GM18511 (cell line): Measurements from ENCODE around the gene BUB3.

ENCODE experiments used
- ATAC-seq: cut with Tn5 transposase; IDR thresholded peaks from one replicate; pipeline ENCODE4 v1.9.1; 2021; ENCODE audit warnings: mild to moderate bottlenecking, moderate library complexity; ENCODE audit not compliant: unreplicated experiment

The BUB3 gene

DNA sequence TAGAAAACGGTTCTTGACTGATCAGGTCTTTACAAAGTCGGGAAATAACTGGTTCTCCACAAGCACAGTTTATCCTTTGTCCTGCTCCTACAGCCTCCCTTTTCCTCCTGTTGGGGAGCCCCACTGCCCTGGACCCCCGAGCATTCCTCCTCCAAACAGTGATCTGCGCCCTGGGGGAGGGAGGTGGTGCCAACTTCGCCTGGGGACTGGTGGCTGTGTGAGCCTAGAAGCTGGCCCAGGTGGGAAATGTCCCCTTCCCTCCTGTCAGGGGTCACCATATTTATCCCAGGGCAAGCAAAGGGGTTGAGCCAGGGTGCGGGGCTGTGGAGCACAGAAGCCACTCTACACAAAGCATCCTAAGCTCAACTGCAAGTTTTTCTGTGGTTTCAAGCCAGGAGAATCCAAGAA is 13.2 kb upstream of the BUB3 start:
- ATAC-seq: no peak

DNA sequence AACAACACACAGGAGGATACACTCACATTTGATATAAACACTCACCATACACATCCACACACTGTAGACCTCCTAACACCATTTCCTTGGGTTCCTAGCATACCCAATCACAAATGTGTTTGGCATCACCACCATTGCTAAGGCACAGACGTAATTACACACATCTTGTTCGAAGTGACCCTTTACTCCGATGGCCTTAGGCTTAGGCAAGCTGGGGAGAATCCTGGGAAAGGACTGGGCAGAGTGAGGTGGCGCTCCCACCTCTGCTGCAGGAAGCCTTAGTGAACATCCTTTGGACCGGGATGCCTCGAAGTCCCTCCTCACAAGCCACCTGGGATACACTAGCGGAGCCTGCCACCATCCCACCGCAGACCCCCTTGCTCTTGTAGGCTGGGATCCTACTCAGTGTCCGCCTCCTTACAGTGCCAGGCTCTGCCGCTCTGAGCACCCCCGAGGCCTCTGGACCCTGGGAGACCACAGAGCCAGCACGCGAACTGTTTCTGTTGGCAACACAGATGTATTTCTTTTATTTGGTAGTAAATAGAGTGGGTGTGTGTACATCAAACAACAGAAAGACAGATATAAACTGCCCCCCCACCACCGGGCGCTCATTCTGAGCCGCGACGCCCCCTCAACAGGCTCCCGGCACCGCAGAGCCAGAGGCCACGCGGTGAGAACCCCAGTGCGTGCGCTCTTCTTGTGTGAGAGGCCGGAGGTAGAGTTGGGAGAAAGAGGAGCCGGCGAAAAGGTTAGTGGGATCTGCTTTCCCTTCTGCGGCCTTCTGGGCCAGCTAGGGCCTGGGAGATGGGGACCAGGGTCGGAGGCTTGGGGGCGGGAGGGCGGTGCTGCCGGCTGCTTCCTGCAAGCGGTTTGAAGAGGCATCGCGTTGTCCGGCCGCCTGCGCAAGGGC is 12.2 kb upstream of the BUB3 start:
- ATAC-seq: no peak

DNA sequence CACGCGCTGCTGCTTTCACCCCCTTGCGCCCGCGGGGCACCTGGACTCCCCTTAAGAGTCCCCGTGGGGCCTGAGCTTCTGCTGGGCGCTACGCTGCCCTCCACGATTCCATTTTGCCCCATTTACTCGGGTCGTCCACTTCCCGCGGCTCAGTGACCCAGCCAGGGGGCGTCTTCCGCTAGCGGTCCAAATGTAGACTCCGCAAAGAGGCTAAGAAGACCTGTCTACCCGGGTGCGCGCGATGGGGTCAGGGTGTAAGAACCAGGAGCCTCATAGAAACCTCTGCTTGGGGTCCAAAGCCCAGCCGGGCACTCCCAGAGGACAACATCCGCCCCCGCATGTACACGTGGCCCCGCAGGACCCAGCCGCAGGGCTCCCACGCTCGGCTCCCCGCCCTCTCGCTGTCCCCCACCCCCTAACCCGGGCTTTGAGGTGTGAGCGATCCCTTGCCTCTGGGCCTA is 11.5 kb upstream of the BUB3 start:
- ATAC-seq: no peak

DNA sequence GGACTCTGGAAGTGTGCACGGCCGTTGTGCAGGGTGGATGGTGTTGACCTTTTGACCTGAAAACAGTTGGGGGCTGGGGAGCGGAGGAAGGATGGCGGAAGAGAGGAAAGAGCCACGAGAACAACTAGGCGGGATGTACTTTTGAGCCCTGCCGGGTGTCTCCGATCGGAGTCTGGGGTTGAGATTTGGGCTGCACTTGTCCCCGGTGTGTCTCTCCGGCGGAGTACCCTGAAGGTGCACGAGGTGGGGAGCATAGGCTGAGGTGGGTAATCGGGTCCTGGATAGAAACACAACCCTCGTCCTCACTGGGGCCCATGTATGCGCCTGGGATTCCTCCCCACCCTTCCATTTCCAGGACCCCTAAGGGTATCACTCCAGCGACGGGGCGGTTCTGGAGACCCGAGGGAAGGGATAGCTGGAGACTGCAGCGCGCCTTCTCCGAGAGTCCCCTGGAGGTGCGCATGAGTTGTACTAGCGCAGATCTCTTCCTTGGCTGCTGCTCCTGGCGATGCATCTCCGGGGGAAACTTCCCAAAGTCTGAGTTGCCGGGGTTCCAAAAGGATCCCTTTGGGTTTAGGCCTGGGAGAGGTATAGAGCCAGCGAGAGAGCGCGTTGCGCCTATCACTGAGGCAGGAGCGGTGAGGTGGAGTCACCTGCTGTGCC is 10.9 kb upstream of the BUB3 start:
- no peak for ATAC-seq

DNA sequence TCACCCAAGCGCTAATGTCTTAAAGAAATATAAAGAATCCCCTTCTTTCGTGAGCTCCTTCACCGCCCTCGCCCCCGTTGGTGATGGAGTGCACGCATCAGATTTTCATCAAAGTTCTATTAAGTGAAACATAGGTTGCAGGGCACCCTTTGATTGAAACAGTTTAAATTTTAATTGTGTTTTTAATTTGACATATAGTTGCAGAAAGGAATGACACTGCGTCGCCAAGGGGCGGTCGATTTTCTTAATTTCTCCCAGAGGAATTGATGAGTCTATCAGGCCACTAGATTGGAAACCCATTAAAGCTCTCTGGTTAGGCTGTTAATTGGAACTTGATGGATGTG is 10.4 kb upstream of the BUB3 start:
- no peak for ATAC-seq

DNA sequence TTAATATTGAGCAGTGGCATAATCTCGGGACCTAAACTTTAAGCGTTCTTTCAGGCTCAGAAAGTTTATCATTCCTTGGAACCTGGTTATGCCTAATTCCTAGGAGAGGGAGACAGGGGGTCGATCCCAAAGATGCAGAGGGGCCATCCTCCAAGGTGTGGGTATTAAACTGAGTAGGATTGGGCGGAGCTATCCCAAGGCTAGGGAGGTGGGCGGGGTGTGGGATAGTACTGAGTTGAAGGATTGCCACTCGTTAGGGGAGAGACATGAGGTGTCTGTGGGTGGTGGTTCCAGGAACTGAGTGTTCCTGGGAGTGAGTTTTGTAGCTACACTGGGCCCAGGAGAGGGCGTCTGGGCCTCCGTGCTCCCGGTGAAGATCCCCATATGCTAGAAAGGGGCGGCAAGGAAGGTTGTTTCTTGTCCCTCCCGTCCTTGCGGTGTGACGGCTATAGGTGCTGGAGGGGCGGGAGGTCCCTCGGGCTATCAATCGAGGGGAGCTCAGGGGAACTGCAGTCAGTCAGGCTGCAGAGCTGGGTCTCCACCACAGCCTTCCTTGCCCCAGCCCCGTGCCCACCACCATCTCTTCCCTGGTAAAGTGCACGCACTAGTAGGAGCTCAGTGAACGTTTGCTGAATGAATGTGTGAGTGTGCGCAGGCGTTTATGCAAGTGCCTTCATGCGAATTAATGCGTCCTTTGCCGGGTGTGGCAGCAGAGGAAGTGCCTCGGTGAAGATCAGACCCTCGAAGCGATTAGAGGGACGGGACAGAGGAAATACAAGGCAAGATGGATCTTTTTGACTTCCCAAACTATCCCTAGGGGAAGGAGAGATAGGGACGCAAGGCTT is 9.3 kb upstream of the BUB3 start:
- no peak for ATAC-seq

DNA sequence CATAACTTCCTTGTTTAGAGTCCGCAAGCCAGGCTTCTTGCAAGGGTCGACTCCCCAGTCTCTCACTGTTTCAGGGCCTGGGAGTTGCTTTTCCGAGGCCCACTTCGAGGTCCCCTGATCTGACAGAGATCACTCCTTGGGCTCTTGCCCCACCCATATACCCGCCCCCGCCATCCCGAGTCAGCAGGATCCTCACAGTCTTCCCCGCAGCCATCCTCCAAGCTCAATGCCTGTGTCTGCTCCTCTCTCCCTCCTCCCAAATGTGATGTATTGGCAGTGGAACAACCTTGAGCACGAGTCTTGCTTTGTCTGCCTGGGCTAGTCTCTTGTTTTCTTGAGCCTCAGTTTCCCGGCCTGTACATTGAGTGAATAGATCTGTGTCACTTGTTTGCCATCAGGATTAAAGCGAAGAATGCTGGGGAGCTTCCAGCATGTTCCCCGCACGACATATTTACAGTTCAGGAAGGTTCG is 8.6 kb upstream of the BUB3 start:
- no peak for ATAC-seq

DNA sequence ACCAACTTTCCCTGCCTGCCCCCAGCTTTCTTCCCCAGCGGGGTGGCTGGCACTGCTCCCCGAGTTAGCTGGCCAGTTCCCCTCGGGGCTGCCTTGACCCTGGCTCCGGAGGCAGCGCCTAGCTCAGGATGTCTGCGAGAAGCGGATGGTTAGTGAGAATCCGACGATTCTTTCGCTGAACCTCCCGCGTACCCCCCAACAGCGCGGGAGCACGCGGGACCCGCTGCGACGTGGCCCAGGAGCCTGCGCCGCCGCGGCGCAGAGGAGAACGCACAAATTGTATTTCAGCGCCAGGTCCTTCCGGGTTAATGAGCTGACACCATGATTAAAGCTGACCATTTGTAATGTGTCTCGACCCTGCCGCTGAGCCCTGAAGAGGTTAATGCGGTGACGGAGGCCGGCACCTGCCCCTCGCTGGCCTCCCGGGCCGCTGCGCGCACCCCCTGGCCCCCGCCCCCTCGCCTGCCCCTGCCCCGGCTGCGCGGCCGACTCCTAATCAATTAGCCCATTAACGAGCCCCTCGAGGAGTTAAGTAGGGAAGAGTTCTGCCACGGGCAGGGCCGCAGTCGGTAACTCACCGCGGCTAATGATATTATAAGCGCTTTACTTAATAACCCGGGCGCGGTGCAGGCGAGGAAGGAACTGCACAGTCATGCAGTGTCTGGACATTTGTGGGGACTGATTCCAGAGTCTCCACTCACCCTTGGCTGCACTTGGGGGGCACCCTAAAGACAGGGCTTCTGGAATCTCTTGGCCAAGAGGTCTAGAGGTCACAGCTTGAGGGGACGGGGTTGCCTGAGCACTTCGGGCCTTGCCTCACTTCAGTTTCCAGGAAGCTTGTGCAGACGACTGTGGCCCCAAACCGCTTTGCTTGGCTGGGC is 7.9 kb upstream of the BUB3 start:
- no peak for ATAC-seq

DNA sequence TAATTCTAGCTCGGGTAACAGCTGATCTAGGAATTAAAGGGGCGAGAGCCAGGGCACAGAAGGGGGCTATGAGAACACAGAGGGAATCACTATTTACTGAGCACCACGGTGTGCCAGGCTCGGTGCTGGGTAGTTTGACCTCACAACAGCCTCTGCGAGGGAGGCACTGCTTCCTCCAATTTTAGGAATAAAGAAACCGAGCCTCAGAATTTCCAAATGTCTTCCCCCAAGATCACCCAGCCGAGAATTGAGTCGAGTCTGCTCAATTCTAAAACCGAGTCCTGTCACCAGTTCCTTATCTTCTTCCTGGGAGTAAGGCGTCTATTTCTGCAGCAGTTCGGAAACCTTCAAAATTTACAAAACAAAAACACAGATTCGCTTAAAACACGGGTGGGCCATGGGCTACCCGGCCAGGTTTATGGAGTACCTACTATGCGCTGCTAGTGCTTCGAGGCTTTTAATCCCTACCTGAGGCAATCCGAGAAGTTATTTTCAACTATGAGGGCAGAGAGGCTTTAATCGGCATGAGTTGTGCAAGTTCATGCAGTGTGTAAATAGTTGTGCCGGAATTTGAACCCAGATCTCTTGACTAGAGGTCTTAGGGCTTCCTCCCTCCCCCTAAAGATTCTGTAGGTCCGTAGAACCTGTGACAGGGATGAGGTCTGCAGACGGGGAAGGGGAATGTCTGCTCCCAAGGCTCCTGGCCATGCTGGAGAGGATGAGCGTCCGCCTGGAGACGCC is 7.1 kb upstream of the BUB3 start:
- no peak for ATAC-seq

DNA sequence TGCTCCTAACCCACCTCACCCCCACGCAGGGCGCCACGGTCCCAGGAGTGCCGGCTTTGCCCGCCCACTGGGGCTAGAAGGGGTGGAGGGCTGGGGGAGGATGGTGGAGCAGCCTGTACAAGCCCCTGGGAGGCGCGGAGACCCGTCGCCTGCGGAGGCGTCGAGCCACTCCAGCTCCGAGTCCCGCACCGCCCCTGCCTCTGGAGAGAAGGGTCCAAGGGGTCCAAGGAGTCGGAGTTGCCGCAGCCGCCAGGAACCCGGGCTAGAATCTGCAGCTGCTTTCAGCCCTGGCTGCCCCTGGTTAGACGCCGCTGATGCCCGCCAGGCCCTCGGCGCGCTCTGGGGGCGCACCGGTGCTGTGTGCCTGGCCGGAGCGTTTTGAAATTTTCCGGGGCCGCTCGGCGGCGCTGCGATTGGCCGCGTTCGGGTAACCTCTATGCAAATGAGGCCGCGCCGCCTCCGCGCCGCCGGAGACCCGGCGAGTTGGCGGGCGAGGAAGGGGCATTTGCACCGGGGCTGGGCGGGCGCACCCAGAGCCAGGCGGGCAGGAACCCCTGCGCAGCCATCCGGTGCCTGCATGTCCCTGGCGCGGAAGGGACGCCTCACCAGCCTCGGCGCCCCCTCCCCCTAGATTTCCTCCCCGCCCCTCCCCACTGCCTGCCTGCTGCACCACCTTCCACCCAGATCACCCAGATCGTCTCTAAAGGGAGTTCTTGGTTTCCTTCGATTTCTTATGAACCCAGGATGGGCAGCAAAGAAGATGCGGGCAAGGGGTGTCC is 6.4 kb upstream of the BUB3 start, which contains the start of gene HMX2:
Gene HMX2, plus strand, starts transcription at position 502 of the 779 bp plus-strand sequence. Its CDS starts 243 bp downstream, at position 745.
- ATAC-seq: no peak

DNA sequence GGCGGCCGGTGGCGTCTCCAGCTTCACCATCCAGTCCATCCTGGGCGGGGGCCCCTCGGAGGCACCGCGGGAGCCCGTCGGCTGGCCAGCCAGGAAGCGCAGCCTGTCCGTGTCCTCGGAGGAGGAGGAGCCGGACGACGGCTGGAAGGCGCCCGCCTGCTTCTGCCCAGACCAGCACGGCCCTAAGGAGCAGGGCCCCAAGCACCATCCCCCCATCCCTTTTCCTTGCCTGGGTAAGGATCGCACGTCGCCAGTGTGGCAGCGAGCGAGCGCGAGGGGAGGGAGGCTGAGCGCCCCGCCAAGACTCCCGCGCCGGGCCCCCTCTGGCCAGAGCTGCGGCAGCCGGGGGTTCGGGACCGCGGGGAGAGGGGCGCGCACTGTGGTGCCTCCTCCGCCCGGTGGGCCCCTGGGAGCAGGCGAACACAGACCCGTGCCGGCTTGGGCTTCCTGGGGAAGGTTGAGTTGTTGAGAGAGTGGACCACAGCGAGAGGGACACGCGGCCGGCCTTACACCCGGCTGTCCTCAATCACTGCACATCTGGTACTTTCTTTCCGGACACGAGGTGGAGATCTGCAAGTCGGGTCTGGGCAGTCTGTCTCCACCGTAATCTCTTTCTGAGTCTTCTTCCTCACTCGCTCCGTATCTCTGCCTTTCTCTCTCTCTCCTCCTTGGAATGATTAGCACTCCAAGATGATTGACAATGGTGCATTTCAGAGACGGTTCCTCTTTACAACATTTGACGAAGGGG is 5.6 kb upstream of the BUB3 start:
- ATAC-seq: no peak

DNA sequence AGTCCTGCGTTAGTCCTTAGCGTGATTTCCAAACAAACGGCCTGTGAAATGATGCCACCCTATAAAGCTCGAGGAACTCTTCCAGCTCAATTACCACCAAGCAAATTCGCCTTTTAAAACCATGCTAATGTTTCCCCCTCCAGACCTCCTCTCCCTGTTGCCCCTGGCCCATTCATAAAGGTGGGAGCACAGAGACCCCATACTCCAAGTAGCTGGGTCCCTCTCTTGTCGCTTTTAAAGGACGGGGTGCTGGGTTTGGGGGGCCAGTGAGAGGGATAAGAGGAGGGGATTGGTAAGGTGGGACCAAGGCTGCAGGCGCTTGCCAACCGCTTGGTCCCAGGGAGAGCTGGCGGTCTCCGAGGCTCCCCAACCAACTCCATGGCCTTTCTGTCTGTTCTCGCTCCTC is 5.0 kb upstream of the BUB3 start:
- no peak for ATAC-seq

DNA sequence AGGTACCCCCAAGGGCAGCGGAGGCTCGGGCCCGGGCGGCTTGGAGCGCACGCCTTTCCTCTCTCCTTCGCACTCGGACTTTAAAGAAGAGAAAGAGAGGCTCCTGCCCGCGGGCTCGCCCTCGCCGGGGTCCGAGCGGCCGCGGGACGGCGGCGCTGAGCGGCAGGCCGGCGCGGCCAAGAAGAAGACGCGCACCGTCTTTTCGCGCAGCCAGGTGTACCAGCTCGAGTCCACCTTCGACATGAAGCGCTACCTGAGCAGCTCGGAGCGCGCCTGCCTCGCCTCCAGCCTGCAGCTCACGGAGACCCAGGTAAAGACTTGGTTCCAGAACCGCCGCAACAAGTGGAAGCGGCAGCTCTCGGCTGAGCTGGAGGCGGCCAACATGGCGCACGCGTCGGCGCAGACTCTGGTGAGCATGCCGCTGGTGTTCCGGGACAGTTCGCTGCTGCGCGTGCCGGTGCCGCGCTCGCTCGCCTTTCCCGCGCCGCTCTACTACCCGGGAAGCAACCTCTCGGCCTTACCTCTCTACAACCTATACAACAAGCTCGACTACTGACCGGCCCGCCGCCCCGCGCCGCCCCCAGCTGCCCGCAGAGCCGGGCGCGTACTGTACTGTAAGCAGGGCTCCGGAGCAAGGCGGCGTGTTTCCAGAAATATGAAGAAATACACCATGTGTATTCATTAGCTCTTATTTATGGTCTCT is 4.5 kb upstream of the BUB3 start:
- ATAC-seq: no peak

DNA sequence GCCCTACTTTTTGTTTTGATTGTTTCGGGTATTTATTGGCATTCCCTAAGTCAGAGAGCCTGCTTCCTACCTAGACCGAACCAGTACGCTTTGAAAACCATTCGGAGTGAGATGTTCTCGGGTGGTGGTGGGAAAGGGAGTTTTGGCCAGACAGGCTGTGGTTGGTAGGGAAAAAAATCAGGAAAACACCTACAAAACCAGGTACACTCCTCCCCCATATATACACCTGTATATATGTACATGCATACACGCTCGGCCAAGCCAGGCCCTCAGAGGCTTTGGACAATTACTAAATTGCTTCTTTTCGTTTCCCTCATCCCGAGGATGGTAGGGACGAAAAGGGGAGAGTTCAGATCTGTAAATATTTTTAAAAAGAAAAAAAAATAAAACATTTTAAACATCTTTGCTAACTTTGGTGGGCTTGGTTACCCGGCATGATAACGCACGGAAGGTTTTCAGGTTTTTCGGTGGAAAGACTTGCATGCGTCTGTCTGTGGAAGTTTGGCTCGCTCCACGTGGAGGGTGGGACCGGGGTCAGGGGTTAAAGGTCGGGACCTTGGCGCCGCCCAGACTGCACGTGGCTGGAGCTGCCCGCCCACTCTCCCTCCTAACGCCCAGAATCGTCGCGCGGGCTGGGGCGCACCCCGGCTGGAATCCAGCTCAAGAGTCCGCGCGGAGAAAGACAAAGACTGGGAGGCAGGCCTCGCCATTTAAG is 3.8 kb upstream of the BUB3 start:
- no peak for ATAC-seq

DNA sequence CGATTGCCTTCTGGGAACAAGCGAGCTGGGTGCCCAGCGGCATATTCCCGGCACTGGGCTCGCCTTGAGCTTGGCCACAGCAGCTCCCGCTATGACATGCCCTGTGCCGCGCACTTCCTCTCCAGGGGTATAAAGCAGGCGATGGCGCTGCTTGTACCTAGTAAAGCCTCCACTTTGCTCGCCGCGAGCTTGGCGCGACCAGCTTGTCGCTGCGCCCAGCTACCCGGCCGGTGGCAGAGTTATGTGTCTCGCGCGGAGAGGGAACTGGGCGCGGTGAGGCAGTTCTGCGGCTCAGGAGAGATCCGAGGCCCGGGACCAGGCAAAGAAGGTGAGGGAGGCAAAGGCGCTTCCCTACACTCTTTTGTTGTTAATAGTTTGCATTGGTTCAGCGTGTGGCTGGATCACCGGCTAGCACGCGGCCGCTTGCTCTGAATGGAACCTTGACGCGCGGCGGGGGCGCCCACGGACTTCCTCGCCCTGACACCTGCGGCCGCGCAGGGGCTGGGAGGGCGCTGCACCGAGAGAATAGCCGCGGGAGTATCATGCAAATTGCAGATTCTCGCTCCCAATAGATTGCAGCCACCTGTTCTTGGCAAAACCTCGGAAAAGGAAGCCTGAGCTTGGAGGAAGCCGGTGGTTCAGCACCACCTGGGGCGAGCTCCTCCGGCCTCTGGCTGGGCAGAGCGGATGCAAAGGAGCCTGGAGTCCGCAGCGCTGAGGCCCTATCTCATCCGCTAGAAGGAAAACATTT is 3.0 kb upstream of the BUB3 start:
- ATAC-seq: no peak

DNA sequence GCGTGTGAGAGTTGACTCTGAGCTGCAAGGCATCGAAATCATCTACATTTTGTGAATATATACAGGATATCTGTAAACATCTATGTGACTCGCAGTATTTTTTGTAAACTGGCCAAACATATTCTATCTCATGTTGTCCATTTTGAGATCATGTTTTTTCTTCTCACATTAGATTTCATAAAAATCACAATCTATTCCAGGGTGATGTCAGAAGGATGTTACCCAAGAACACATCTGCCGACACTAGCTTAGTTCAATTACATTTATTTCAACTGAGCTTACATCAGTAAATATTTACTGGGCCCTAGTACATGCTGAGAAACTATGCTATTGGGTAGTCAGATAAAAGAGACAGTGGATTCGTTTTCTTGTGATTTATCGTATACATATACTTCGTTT is 2.5 kb upstream of the BUB3 start:
- no peak for ATAC-seq
